GM21825 (cell line): Measurements from ENCODE around the gene AQP11.
"Not testable (repeated sequence)": the region's sequence is repeated elsewhere in the genome, so short reads cannot be mapped to it uniquely, and the experiment has no call there.

Experiments used
- ATAC-seq: cut with Tn5 transposase; IDR thresholded peaks from one replicate; pipeline ENCODE4 v1.9.1; 2021; ENCODE audit warnings: mild to moderate bottlenecking, moderate library complexity; ENCODE audit not compliant: unreplicated experiment

Gene AQP11

DNA sequence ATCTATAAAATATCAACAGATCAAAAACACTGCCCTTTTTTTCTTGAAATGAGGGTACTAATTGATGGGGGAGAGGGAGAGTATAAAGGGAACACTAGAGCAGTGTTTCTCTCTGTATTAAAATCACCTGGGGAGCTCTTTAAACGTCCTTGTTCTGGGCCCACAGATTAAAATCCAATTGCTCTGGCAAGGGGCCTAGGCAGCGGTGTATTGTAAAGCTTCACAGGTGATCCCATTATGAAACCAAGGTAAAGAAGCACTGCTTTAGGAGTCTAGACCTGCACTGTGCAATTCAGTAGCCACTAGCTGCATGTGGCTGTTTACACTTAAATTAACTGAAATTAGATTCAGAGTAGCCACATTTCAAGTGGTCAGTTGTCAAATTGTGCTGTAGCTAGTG, 3.0 kb downstream of the AQP11 start:
- ATAC-seq, result no peak

DNA sequence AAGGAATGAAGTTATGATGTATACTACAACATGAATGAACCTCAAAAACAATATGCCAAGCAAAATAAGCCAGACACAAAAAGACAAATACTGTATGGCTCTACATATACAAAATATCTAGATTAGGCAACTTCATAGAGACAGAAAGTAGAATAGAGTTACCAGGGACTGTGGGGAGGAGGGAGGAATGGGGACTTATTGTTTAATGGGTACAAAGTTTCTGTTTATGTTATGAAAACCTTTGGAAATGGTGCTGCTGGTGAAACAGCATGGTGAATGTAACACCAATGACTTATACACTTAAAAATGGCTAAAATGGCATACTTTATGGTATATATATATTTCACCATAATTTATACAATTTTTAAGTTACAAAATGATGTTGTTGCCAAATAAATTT, 4.1 kb downstream of the AQP11 start:
- ATAC-seq, result no peak

DNA sequence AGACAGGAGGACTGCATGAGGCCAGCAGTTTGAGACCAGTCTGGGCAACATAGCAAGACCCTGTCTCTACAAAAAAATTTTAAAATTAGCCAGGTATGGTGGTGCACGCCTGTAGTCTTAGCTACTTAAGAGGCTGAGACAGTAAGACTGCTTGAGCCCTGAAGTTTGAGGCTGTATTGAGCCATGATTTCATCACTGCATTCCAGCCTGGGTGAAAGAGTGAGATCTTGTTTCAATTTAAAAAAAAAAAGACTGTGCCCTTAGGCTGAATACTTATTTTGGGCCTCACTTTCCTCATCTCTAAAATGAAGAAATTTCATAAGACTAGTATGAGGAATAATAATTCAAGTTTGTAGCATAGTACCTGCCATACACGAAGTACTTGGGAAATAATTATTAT, 6.9 kb downstream of the AQP11 start:
- ATAC-seq, result no peak

DNA sequence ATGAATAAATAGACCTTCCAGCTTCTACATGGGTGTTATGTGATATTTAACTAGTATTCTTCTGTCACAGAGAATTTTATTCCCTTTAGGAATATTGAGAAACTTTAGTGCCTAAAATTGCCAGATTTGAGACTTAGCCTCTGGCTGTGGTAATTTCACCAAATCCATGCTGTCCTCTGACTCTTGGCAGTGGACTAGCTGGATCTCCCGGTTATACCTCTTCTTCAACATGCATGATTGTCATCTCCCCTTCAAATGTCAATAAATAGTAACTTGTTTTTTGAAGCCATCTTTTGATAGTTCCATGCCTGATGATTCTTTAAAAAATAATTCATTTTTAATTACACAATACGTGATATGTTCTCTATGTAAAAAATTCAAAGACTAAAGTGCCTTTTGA, 8.4 kb downstream of the AQP11 start:
- ATAC-seq, result no peak

DNA sequence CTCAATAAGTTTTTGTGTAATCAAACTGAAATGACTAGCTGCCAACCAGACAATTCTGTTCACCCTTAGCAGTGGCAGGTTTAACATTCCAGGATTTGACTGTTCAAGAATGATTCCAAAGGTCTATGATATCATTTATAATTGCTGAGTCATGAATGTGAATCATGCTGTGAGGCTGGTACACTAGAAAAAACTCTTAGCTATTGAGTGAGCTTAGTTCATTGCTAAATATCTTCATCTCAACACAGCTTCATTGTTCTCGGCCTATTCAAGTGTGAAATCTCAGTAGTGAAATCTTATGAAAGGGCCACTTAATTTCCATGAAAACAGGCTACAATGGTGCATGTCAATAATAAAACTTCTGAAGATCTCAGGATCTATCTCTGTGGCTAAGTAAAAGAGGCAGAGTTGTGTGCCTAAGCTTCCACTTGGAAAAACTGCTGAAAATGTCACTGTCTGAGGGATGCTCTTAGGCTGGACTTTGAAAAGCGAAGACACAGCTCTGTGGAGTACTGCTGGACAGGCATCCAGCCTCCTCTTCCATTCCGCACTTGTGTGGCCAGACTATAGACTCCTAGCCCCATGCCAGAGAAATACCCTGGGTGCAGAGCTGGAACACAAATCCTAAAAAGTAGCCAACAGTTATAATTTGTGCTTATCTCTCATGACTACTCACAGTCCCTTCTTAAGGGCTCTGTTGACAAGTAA, 12.8 kb downstream of the AQP11 start:
- no peak for ATAC-seq

DNA sequence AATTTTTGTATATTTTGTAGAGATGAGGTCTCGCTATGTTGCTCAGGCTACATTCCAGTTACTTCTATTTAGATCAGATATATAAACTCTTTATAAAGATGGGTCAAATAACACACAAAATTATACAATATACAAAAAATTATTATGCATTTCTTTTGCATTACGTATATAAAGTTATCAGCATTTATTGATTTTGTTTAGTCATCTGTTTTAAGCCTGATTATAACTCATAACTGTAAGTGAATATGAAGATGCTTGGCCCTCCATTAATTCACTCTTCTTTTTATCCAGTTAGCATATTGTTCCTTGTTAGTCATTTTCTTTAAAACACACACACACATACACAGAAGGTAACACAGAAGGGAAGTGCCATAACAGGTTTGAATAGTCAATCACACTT, 14.5 kb downstream of the AQP11 start:
- ATAC-seq, result no peak

DNA sequence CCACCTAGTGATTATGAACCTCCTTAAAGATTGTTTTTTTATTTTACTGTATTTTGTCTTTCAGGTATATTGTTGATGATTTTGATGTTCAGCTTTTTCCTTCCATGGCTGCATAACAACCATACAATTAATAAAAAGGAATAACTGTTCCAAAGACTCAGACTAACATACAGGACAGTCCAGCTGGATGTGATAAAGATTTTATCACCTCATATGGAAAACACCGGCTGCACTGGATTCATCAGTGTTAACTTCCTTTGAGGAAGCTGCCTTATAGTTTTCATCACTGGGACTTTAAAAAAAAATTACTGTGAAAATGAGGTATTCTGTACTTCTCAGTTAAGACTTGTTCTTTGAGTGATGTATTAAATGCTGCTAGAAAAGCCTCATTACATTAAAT, 19.5 kb downstream of the AQP11 start:
- no peak for ATAC-seq

DNA sequence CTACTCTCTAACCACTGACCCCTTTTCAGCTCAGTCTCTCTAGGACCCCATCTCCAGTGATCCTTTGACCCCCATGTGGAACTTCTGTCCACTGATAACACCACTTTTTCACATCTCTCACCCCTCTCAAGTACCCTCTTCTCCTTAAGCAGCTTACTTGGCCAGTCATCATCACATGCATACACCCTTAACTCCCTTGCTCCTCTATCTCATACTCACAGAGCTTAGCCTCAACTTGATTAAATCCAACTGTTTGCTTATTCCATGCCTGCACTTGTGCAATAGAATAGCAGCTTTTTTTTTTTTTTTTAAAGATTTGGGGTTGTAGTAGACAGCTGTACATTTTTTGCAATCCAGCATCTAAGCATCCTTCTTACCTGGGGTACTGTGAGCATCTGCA, 22.2 kb downstream of the AQP11 start:
- no peak for ATAC-seq

DNA sequence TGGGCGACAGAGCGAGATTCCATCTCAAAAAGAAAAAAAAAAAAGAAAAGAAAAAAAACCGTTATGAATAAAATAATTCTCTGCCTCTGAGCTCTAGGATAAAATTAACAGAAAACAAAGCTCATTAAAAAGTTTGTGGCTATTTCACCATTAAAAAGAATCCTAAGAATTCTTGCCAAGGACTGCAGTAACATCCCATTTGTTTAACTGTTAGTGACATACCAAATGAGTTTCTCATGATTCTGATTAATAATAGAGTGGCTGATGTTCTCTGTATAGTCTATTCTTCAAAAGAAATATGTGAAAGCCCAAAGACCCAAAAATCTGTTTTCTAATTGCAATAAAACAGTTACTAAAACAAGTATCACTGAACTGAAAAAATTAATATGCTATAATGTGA, 28.1 kb downstream of the AQP11 start:
- no peak for ATAC-seq

DNA sequence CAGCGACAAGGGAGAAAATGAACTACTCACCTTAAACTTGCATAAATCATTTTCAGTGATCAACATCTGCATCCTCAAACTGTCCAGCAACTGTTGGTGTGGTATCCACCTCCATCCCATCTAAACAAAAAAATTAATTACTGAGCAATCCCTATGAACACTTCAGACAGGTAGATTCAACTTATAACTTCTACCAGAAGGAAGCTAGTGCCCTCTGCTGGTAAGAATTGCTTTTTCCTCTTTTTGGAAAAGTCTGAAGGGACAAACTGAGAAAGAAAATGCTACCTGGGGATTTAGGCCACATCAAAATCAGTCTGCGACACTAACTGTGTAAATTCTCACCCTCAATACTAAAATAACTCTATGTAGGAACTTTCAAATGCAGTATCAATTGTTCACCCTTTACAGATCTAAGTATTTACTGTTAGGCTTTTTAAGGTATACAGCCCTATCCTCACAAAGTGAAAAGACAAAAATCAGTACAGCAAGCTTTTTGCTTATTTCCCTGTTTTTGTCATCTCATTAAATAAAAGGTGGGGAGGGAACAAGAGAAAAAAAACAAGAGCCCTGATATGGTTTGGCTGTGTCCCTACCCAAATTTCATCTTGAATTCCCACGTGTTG, 29.9 kb downstream of the AQP11 start:
- ATAC-seq, result no peak

DNA sequence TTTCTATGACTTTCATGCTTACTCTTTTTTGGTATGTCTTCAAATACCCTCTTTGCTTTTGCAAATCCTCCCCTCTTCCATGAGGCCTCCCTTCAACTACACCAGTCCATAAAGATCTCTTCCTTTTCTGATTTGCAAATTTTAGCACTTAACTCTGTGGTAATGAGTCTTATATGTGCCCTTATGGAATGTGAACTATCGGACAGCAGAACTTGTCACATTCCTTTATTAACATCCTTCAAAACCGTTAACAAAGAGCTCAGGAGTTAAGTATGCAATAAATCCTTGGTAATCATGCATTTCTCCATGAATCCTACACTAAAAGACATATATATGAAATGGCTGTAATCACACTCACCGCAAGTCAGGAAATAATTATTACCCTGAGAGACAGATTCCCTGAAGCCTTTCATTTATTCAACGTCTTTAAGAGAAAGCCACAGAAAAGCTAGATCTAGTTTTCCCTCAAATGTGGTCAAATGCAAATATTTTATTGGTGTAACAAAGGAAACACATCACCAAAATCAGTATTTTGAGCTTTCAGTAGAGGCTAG, 40.5 kb downstream of the AQP11 start:
- ATAC-seq, result no peak

DNA sequence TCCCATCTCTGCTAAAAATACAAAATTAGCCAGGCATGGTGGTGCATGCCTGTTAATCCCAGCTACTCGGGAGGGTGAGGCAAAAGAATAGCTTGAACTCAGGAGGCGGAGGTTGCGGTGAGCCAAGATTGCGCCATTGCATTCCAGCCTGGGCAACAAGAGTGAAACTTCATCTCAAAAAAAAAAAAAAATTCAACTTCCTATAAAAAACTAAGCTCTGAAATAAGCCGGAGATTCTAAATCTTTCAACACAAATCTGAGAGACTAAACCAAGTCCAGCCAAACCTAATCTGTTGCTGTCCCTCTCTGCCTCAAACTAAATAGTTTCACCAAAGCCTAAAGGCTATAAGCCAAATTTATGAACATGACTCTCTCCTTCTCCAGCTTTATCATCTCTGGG, 44.2 kb downstream of the AQP11 start:
- ATAC-seq, result not testable (repeated sequence)

DNA sequence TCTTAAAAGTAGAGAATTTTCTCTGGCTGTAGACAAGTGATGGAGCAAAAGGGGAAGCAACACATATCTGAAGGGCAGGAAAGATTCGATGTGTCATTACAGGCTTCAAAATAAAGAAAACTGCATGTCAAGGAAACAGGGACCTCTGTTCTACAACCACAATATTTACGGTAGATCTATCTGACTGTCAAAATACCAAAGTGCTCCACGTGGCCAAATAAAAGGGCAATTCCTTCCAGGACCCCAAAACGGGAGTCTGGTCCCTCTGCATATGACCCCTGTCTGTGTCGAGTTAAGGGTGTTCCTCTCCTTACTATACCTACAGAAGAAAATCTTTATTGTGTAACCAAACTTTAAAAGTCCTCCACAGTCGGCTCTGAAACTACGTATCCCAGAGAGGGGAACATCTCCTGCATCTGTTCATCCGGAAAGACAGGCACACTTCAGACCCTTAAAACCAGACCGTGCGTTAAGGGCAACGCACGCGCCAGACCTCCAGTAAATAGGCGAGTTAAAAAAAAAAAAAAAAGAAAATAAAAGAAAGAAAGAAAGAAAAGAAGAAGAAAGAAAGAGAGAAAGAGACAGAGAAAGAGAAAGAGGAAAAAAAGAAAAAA, 47.1 kb downstream of the AQP11 start:
- no peak for ATAC-seq

DNA sequence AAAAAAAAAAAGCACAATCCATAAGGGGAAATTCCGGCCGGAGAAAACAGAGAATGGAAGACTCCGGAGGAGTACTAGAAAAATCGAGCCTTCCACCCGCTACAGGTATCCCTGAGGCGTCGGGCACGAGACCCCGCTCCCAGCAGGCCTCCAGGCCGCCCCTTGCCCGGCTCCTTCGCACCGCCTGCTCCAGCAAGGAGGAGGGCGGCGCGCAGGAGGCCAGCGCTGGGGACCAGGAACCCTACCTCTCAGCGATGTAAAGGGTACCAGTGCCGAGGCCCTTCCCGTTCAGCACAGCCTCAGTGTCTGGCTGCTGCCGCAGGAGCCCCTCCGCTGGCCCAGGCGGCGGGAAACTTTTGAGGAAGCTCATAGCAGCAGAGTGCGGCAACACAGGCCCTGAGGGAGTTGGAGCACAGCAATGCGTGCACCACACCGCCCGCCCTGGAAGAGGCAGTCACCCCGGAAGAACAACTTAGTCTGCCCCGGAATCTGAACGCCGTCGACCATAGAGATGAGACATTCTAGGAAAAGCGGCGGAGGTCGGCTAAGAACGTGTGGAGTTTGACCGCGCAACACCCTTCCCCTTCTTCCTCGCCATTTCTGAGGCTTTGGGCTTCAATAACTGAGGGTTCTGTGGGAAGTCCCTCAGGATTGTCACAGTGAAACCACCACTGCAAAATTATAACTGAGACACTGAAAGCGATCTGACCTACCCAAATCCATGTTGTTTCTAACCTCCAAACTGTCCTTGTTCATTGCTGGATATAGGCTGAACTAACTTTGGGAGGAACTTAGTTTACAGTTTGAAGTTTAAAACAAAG, 47.8 kb downstream of the AQP11 start, which contains the start of gene CLNS1A:
TSS of gene CLNS1A (minus strand) at position 450 of the 821 bp plus-strand sequence. CDS start at position 370, 80 bp downstream.
- peak; percentile 96 for ATAC-seq

DNA sequence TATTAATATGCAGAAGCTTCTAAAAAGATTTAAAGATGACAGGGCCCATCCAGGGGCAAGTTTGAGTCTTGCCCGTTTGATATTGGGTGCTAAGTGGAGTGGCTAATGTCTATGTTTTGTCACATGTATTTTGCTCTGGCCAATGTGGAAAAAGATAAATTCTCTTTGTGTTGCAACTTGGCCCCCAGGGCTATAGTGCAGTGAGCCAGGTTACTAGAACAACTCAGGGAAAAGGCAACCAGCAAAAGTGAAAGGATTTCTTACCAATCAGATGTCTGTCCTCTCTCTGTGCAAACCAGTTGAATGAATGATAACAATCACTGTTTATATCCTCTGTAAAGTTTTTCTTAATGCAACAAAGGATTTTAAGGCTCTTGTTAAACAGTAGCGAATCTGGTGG, 52.5 kb downstream of the AQP11 start:
- ATAC-seq, result no peak

DNA sequence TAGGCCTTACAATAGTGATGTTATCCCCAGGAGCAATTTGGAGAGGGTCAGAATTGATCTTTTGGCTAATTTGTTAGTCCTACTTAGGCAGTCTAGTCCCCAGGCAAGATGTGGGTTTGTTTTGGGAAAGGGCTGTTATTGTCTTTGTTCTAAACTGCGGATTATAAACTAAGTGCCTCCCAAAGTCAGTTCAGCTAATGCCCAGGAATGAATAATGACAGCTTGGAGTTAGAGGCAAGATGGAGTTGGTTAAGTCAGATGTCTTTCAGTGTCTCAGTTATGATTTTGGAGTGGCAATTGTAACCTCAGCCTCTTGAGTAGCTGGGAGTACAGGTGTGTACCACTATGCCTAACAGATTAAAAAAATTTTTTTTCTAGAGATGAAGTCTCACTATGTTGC, 55.1 kb downstream of the AQP11 start:
- ATAC-seq, result no peak

DNA sequence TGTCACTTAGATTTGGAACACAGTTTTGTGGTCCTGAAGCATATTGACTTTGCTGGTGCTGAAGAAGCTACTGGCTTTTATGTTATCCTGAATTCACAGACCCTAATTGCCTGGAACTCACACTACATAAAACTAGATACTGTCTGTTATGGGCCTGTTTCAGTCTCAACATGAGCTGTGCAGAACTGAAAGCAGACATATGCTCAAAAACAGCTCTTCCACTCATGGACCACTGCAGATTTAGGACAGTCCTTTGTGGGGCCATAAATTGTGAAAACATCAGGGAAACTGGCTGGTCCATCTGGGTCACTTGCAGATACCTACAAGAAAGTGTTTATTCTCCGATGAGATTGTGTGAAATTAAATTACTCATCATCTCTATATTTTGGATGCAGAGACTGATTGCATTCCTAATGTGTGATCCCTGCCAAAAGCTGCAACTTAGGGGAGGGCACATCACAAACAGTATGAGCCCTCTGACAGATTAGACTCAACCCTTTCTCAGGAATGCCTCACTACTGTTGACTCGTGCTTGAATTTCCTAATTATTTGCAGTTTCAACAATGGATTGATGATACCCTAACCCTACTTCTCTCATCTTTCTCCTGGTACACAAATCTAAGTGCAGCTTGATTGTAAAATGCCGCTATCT, 58.0 kb downstream of the AQP11 start:
- ATAC-seq, result no peak

DNA sequence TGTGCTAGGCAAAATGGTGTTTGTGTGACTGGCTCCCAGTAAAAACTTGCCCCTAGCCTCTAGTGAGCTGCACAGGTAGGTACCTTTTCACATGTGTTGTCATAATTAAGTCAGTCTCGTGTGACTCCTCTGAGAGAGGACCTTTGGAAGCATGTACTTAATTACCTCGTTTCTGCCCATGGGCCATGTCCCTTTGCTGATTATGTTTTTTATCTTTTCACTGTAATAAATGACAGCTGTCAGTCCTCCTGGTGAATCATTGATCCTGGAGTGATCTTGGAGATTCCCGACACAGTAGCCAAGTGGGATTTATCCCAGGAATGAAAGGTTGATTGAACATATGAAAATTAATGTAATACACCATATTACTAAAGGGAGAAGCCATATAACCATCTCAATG, 60.4 kb downstream of the AQP11 start:
- ATAC-seq, result no peak

DNA sequence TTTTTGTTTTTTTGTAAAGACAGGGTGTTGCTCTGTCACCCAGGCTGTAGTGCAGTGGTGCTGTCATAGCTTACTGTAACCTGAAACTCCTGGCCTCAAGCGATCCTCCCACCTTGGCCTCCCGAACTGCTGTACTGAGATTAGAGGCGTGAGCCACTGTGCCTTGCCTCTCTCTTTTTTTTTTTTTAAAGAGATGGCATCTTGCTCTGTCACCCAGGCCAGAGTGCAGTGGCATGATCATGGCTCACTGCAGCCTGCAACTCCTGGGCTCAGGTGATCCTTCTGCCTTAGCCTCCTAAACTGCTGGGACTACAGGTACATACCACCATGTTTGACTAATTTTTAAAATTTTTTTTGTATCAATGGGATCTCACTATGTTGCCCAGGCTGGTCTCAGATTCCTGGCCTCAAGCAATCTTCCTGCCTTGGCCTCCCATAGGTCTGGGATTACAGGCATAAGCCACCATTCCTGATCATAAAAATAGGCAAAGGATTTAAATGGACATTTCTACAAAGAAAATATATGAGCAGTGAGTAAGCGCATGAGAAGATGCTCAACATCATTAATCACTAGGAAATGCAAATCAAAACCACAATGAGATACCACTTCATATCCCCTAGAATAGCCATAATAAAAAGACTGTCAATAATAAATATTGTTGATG, 65.1 kb downstream of the AQP11 start:
- ATAC-seq, result no peak

DNA sequence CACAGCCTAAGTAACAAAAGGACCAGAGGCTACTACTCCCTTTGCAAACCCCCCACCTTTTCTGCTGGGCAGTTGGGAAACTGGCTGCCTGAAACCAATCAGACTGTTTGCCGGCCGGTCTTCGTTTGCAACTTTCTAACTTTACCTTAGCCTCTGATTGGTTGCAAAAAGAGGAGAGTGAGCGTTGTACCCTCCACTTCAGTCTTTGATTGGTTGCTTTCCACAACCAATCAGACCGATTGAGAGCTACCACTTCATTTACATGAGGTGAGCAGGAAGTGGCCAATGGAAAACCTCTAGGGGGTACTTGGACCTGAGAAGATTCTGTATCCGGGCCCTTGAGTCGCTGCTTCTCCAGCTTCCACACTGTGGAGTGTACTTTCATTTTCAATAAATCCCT, 66.6 kb downstream of the AQP11 start:
- no peak for ATAC-seq
